ENCODE data around the gene BTG4. TPM values are rescaled to one million over a fixed set of nuclear protein-coding genes. Genes with fewer than 3 reads are reported as not detected.

BTG4 gene
- total RNA-seq, 1 donor from 2014 or later = 0.50 TPM

GRCh38 chr11:111523343-111523742 lies 11.2 kb upstream of the BTG4 start:
- no peaks in the 10 kb centered on the region for H3K36me3 ChIP-seq (ENCODE audit: insufficient read depth, low read length)
- no peaks in the 10 kb centered on the region for H3K9me3 ChIP-seq (ENCODE audit: insufficient read depth, low read depth, low read length)
- Mint-ChIP-seq H3K9me3 (ENCODE audit: unreplicated experiment) (no peaks in the 10 kb centered on the region), H3K36me3 (ENCODE audit: low read depth, unreplicated experiment) (no peaks in the 10 kb centered on the region), H3K4me3 (ENCODE audit: unreplicated experiment) (no peak overlapping the region), H3K27me3 (ENCODE audit: low read depth, unreplicated experiment) (no peaks in the 10 kb centered on the region), H3K4me1 (ENCODE audit: low read depth, unreplicated experiment) (peaks cover 48% of the 10 kb centered on the region), H3K27ac (ENCODE audit: unreplicated experiment) (no peak overlapping the region)
- no peak overlapping the region for H2AFZ ChIP-seq (ENCODE audit: low read depth, low read length)
- DNase-seq (ENCODE audit: low read depth) (no peak), FAIRE-seq (peak; percentile 72)
- peaks cover 29% of the 10 kb centered on the region for H3K4me1 ChIP-seq (ENCODE audit: insufficient read depth, low read length)
- no peak overlapping the region for H3K27ac ChIP-seq (ENCODE audit: low read depth, low read length)
- H3K4me2 ChIP-seq (ENCODE audit: low read length) = no peak overlapping the region
- H3K9ac ChIP-seq (ENCODE audit: low read length) = no peak overlapping the region
- no peaks in the 10 kb centered on the region for H4K20me1 ChIP-seq (ENCODE audit: insufficient read depth, low read length)
- no peaks in the 10 kb centered on the region for H3K27me3 ChIP-seq (ENCODE audit: insufficient read depth, low read length)
- TF ChIP-seq EZH2 (IDR thresholded peaks at IDR 0.05; ENCODE audit: insufficient read depth, low read length) (no peak), CTCF (IDR thresholded peaks at IDR 0.05; ENCODE audit: insufficient read depth, low read depth, low read length) (no peak)
- no peak overlapping the region for H3K4me3 ChIP-seq (ENCODE audit: insufficient read depth, low read depth, low read length)
- no peaks in the 10 kb centered on the region for H3K79me2 ChIP-seq (ENCODE audit: insufficient read depth, low read length)

GRCh38 chr11:111522426-111522825 lies 10.2 kb upstream of the BTG4 start:
- no peak overlapping the region for H3K4me2 ChIP-seq (ENCODE audit: low read length)
- FAIRE-seq (no peak), DNase-seq (ENCODE audit: low read depth) (peak; percentile 77)
- Mint-ChIP-seq H3K4me3 (ENCODE audit: unreplicated experiment) (no peak overlapping the region), H3K9me3 (ENCODE audit: unreplicated experiment) (no peaks in the 10 kb centered on the region), H3K27ac (ENCODE audit: unreplicated experiment) (no peak overlapping the region), H3K36me3 (ENCODE audit: low read depth, unreplicated experiment) (no peaks in the 10 kb centered on the region), H3K27me3 (ENCODE audit: low read depth, unreplicated experiment) (no peaks in the 10 kb centered on the region), H3K4me1 (ENCODE audit: low read depth, unreplicated experiment) (peaks cover 43% of the 10 kb centered on the region)
- no peaks in the 10 kb centered on the region for H4K20me1 ChIP-seq (ENCODE audit: insufficient read depth, low read length)
- no peaks in the 10 kb centered on the region for H3K36me3 ChIP-seq (ENCODE audit: insufficient read depth, low read length)
- no peaks in the 10 kb centered on the region for H3K27me3 ChIP-seq (ENCODE audit: insufficient read depth, low read length)
- H3K4me3 ChIP-seq (ENCODE audit: insufficient read depth, low read depth, low read length) = no peak overlapping the region
- H3K9ac ChIP-seq (ENCODE audit: low read length) = no peak overlapping the region
- H3K27ac ChIP-seq (ENCODE audit: low read depth, low read length) = no peak overlapping the region
- H3K4me1 ChIP-seq (ENCODE audit: insufficient read depth, low read length) = peaks cover 29% of the 10 kb centered on the region
- no peaks in the 10 kb centered on the region for H3K79me2 ChIP-seq (ENCODE audit: insufficient read depth, low read length)
- no peak overlapping the region for H2AFZ ChIP-seq (ENCODE audit: low read depth, low read length)
- no peak for TF ChIP-seq EZH2 (IDR thresholded peaks at IDR 0.05; ENCODE audit: insufficient read depth, low read length)
- no peak for TF ChIP-seq CTCF (IDR thresholded peaks at IDR 0.05; ENCODE audit: insufficient read depth, low read depth, low read length)
- no peaks in the 10 kb centered on the region for H3K9me3 ChIP-seq (ENCODE audit: insufficient read depth, low read depth, low read length)

GRCh38 chr11:111521135-111521534 lies 8.9 kb upstream of the BTG4 start:
- H3K79me2 ChIP-seq (ENCODE audit: insufficient read depth, low read length) = no peaks in the 10 kb centered on the region
- H3K27ac ChIP-seq (ENCODE audit: low read depth, low read length) = peak overlapping the region; percentile 73
- peak overlapping the region; percentile 1 for H3K4me3 ChIP-seq (ENCODE audit: insufficient read depth, low read depth, low read length)

More at GRCh38 chr11:111521135-111521534, 8.9 kb upstream of the BTG4 start:
- Mint-ChIP-seq H3K27me3 (ENCODE audit: low read depth, unreplicated experiment) (no peaks in the 10 kb centered on the region), H3K9me3 (ENCODE audit: unreplicated experiment) (no peaks in the 10 kb centered on the region), H3K27ac (ENCODE audit: unreplicated experiment) (peak overlapping the region; percentile 95), H3K36me3 (ENCODE audit: low read depth, unreplicated experiment) (no peaks in the 10 kb centered on the region), H3K4me1 (ENCODE audit: low read depth, unreplicated experiment) (peaks cover 32% of the 10 kb centered on the region), H3K4me3 (ENCODE audit: unreplicated experiment) (no peak overlapping the region)
- Histone ChIP-seq H3K27me3 (ENCODE audit: insufficient read depth, low read length) (no peaks in the 10 kb centered on the region), H3K9ac (ENCODE audit: low read length) (peak overlapping the region; percentile 20), H3K4me1 (ENCODE audit: insufficient read depth, low read length) (peaks cover 19% of the 10 kb centered on the region), H4K20me1 (ENCODE audit: insufficient read depth, low read length) (no peaks in the 10 kb centered on the region), H3K4me2 (ENCODE audit: low read length) (peak overlapping the region; percentile 64), H3K36me3 (ENCODE audit: insufficient read depth, low read length) (no peaks in the 10 kb centered on the region), H3K9me3 (ENCODE audit: insufficient read depth, low read depth, low read length) (no peaks in the 10 kb centered on the region), H2AFZ (ENCODE audit: low read depth, low read length) (no peak overlapping the region)
- TF ChIP-seq EZH2 (IDR thresholded peaks at IDR 0.05; ENCODE audit: insufficient read depth, low read length) = no peak
- peak; percentile 78 for FAIRE-seq
- DNase-seq (ENCODE audit: low read depth) = peak; percentile 82
